SK-N-SH (cell line): ENCODE data around the gene HEG1.

Experiments
- CHD2 ChIP-seq: fragments of 150-350 bp; IDR thresholded peaks from 2 replicates; pipeline ENCODE4 v1.6.1; 2018; ENCODE audit warnings: low read length; ENCODE audit not compliant: partially characterized antibody
- CTCF ChIP-seq: fragments of 200-600 bp; sonication (generic); IDR thresholded peaks from 2 replicates; pipeline ENCODE4 v1.6.1; 2017; ENCODE audit warnings: antibody characterized with exemption, mild to moderate bottlenecking, moderate library complexity
- FOXJ3 ChIP-seq: sonication (generic); formaldehyde crosslinking; IDR thresholded peaks from 2 replicates; pipeline ENCODE4 v1.5.1; 2020; ENCODE audit warnings: mild to moderate bottlenecking, missing genetic modification reagents
- GABPA ChIP-seq: IDR thresholded peaks from 2 replicates; pipeline ENCODE4 v1.4.0; 2012; ENCODE audit warnings: low read depth, mild to moderate bottlenecking
- MAX ChIP-seq: IDR thresholded peaks from 2 replicates; pipeline ENCODE4 v1.4.0; 2012; ENCODE audit warnings: low read depth
- POLR2AphosphoS5 ChIP-seq: IDR thresholded peaks from 2 replicates; pipeline ENCODE4 v1.6.1; 2012; ENCODE audit warnings: low read depth, low read length
- REST ChIP-seq: IDR thresholded peaks from 2 replicates; pipeline ENCODE4 v1.6.1; 2012; ENCODE audit warnings: mild to moderate bottlenecking, low read depth, low read length, moderate library complexity
- SIN3A ChIP-seq: IDR thresholded peaks from 2 replicates; pipeline ENCODE4 v1.6.1; 2012; ENCODE audit warnings: low read depth, mild to moderate bottlenecking, low read length, moderate library complexity, borderline replicate concordance
- SMC3 ChIP-seq: IDR thresholded peaks from 2 replicates; pipeline ENCODE4 v1.6.1; 2012; ENCODE audit warnings: low read depth, low read length, improper control_type of control experiment
- TCF12 ChIP-seq: IDR thresholded peaks from 2 replicates; pipeline ENCODE4 v1.4.0; 2012
- YY1 ChIP-seq: IDR thresholded peaks from 2 replicates; pipeline ENCODE4 v1.4.0; 2012; ENCODE audit warnings: low read depth, mild to moderate bottlenecking

- TF ChIP-seq CHD2 = no peak
- TF ChIP-seq CTCF = no peak
- no peak for TF ChIP-seq POLR2AphosphoS5
- TF ChIP-seq YY1 = no peak
- no peak for TF ChIP-seq TCF12
- TF ChIP-seq SMC3 = no peak
- TF ChIP-seq MAX = no peak
- no peak for TF ChIP-seq SIN3A
- TF ChIP-seq REST = no peak
- TF ChIP-seq GABPA = no peak
- TF ChIP-seq FOXJ3 (CRISPR knock-in tag) = no peak
Observed at GRCh38 chr3:124964387-124964786, 91.4 kb downstream of the HEG1 start.
